RWPE1 (cell line): ENCODE data around the gene LRRC23.
"Not testable (repeated sequence)": the region's sequence is repeated elsewhere in the genome, so short reads cannot be mapped to it uniquely, and the experiment has no call there.

Experiments
- CTCF ChIA-PET: fragments of 350-600 bp; sonication (Branson Sonifier 250); formaldehyde crosslinking; extraction: SDS; loops from one replicate; lab custom pipeline; 2021; lab: Yijun Ruan, JAX
- POLR2A ChIA-PET: fragments of 400-600 bp; formaldehyde crosslinking; extraction: SDS; loops from one replicate; lab custom pipeline; 2020; ENCODE audit warnings: antibody characterized with exemption; ENCODE audit not compliant: low non-redundant PET; lab: Yijun Ruan, JAX
- DNase-seq: peaks from one replicate; pipeline ENCODE4 v3.0.0; 2012; ENCODE audit warnings: low spot score
- H3K27ac ChIP-seq: fragments of 450-650 bp; 2 replicates; pipeline ENCODE4 v1.5.1; 2017
- TF ChIP-seq, protein P1 (sequence below): fragments of 450-650 bp; conservative IDR thresholded peaks from 2 replicates; pipeline ENCODE4 v1.5.1; 2017; ENCODE audit warnings: low read depth, mild to moderate bottlenecking

Gene LRRC23

DNA sequence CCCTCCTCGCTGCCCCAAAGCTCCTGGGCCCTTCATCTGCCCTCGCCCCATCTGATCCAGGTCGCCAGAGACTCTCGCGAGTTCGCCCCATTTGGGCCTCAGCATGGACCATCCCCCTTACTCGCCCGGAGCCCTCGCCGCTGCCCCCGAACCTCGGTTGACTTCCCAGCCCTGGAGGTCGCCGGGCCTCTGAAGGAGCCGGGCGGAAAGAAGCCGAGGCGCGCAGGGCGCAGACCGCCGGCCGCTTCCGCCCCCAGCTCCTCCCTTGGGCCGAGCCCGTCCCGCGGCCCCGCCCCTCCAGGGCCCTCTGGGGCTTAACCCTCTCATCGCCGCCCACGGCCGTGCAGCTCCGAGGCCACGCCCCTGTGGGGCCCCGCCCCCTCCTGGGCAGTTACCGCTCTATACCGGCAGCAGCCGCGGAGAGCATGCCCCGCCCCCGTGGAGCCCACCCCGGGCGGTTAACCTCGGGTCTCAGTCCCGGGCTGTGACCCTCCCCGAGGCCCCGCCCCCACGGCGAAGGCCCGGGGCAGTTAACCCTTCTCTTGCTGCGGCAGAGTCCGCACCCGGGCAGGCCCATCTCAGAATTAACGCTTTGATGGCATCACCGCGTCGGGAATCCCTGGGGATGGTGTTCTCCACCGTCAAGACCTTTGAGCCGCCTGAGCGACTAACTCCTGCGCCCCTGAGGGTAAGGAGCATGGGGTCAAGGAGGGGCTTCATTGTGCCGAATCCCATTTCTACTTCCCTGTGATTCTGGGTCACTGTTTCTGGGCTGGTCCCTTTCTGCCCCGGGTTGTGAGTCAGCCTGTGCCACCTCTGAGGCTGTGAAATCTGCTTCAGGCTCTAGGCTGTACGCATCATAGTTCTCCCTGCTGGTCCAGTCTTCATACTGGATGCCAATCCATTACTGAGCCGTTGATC is 31.3 kb upstream of the LRRC23 start, which contains the start of gene SPSB2:
Gene SPSB2, minus strand, starts transcription at position 210 of the 921 bp plus-strand sequence. CDS start 402 bp downstream, outside the sequence.
- DNase-seq = peak; percentile 92
- ChIA-PET POLR2A (interaction anchor here (1.0 to 2.4 kb wide), 2 partner anchors 18 to 52 kb away, joined by 3 to 9 read pairs; no protein-coding TSS in a partner anchor), CTCF (interaction anchor here (0.5 to 3.2 kb wide), 18 partner anchors 10 to 823 kb away, joined by 3 to 16 read pairs (median 4); partner anchors contain the start of genes CDCA3 and LRRC23)
- TF ChIP-seq, protein P1, sequence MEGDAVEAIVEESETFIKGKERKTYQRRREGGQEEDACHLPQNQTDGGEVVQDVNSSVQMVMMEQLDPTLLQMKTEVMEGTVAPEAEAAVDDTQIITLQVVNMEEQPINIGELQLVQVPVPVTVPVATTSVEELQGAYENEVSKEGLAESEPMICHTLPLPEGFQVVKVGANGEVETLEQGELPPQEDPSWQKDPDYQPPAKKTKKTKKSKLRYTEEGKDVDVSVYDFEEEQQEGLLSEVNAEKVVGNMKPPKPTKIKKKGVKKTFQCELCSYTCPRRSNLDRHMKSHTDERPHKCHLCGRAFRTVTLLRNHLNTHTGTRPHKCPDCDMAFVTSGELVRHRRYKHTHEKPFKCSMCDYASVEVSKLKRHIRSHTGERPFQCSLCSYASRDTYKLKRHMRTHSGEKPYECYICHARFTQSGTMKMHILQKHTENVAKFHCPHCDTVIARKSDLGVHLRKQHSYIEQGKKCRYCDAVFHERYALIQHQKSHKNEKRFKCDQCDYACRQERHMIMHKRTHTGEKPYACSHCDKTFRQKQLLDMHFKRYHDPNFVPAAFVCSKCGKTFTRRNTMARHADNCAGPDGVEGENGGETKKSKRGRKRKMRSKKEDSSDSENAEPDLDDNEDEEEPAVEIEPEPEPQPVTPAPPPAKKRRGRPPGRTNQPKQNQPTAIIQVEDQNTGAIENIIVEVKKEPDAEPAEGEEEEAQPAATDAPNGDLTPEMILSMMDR = no peak
- peak within 1 kb of the TSS; percentile 84 for H3K27ac ChIP-seq

DNA sequence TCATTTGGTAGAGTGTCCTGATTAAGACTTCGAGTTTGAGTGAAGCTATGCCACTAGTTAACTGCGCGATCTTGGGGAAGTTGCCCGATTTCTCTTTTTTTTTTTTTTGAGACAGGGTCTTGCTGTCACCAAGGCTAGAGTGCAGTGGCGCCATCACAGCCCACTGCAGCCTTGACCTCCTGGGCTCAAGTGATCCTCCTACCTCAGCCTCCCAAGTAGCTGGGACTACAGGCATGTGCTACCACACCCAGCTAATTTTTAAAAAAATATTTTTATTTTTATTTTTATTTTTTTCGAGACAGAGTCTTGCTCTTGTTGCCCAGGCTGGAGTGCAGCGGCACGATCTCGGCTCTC is 30.6 kb upstream of the LRRC23 start:
- POLR2A ChIA-PET = interaction anchor here (0.7 kb wide), 1 partner anchor 52 kb away, joined by 3 read pairs; no protein-coding TSS in a partner anchor
- peak overlapping the region; percentile 84 for H3K27ac ChIP-seq
- DNase-seq = not testable (repeated sequence)
- CTCF ChIA-PET = interaction anchor here (1.0 kb wide), 1 partner anchor 234 kb away, joined by 3 read pairs; no protein-coding TSS in a partner anchor

DNA sequence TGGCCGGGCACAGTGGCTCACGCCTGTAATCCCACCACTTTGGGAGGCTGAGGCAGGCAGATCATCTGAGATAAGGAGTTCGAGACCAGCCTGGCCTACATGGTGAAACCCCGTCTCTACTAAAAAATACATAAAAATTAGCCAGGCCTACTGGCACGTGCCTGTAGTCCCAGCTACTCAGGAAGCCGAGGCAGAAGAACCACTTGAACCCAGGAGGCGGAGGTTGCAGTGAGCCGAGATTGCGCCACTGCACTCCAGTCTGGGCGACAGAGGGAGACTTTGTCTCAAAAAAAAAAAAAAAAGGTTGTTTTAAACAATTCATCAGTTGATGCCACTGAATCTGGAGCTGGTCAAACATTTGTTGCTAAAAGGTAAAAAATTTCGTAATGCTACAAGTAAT is 24.8 kb upstream of the LRRC23 start:
- POLR2A ChIA-PET = interaction anchor here (0.6 kb wide), 1 partner anchor 38 kb away, joined by 3 read pairs; no protein-coding TSS in a partner anchor
- DNase-seq, H3K27ac ChIP-seq, CTCF ChIA-PET: not testable (repeated sequence)

DNA sequence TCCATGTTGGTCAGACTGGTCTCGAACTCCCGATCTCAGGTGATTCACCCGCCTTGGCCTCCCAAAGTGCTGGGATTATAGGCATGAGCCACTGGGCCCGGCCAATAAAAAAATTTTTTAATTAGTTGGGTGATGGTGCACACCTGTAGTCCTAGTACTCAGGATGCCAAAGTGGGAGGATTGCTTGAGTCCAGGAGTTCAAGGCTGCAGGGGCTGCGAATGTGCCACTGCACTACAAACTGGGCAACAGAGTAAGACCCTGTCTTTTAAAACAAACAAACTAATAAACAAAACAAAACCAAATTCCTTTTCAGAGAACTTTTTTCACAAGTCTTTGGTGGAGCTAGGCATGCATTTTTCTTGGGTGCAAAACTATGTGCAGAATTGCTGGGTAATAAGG is 21.4 kb upstream of the LRRC23 start:
- TF ChIP-seq, protein P1 = no peak
- CTCF ChIA-PET = interaction anchor here (1.0 kb wide), 1 partner anchor 11 kb away, joined by 3 read pairs; the partner anchor contains the start of gene SPSB2
- no peak for DNase-seq
- H3K27ac ChIP-seq = no peak overlapping the region
- POLR2A ChIA-PET = no interaction called here

DNA sequence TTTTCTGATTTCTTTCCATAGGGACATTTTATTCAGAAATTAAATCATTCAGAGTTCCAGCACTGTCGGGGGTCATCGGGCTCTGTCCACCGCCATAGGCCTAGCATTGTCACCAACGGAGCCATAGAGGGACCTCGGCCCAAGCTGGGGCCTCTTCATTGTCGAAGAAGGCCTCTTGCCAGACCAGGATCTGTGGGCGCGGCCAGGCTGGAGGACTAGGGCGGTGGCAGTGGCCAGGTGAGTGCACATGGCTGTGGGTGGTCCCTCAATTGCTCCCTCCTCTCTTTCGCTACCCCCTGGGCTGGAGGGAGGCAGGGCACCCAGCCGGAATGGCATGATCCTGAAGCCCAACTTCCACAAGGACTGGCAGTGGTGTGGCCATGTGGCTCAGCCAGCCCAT is 20.9 kb upstream of the LRRC23 start:
- POLR2A ChIA-PET = no interaction called here
- TF ChIP-seq, protein P1 = no peak
- CTCF ChIA-PET = interaction anchor here (1.0 to 1.9 kb wide), 2 partner anchors 11 to 15 kb away, joined by 3 to 6 read pairs; partner anchors contain the start of gene SPSB2
- H3K27ac ChIP-seq = no peak overlapping the region
- no peak for DNase-seq

DNA sequence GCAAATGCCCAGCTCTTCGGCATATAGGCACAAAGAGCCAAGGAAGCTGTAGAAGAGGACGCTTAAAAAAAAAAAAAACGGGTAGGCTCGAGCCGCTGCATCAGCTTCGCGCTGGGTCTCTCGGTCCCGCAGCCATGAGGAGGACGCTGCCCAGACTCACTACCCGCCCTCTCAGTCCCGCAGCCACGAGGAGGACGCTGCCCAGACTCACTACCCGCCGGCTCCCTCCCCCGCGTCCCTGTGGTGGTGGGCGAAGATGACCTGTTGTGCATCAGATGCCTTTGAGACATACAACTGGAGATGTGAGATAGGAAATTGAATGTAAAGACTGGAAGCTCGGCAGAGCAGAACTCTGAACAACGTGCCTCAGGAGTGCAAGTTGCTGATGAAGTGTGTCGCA is 20.1 kb upstream of the LRRC23 start:
- CTCF ChIA-PET = interaction anchor here (0.6 to 1.9 kb wide), 3 partner anchors 15 to 110 kb away, joined by 3 to 6 read pairs (median 5); no protein-coding TSS in a partner anchor
- TF ChIP-seq, protein P1 = no peak
- DNase-seq = no peak
- POLR2A ChIA-PET = no interaction called here
- H3K27ac ChIP-seq = no peak overlapping the region

DNA sequence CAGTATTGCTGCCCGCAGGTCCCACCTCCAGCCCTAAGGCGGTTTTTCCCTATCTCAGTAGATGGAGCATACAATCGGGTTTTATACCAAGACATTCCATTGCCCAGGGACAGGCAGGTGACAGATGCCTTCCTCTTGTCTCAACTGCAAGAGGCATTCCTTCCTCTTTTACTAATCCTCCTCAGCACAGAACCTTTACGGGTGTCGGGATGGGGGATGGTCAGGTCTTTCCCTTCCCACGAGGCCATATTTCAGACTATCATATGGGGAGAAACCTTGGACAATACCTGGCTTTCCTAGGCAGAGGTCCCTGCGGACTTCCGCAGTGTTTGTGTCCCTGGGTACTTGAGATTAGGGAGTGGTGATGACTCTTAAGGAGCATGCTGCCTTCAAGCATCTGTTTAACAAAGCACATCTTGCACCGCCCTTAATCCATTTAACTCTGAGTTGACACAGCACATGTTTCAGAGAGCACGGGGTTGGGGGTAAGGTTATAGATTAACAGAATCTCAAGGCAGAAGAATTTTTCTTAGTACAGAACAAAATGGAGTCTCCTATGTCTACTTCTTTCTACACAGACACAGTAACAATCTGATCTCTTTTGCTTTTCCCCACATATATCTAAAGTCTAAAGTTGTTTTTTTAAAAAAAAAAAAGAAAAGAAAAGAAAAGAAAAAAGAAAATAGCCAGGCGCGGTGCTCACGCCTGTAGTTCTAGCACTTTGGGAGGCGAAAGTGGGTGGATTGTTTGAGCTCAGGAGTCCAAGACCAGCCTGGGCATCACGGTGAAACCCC is 18.2 kb upstream of the LRRC23 start:
- H3K27ac ChIP-seq, CTCF ChIA-PET, POLR2A ChIA-PET, DNase-seq: not testable (repeated sequence)
